ENCODE measurements around the gene PRR23E. TPM values are rescaled to one million over a fixed set of nuclear protein-coding genes. Genes with fewer than 3 reads are reported as not detected.

PRR23E gene
- total and polyA plus RNA-seq, 2 donors (not counting 3 experiments of a cell fraction or from before 2014, with no cell fraction given) = not detected

DNA sequence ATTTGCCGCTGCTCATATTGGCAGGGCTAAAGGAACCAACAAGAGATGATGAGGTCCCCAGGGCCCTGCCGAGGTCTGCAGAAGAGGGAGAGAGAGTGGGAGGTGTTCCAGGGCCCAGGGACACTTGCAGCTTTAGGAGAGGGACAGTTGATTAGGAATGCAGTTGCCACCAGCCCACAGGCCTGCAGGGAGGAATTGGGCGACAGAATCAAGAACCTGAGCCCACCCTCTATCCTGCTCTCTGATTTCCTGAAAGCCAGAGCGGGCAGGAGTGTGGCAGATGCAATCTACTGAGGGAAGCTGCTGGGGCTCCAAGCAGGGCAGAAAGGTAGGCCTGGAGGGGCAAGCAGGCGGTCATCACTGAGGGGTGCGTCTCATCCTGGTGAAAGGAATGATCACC, 12.1 kb upstream of the PRR23E start:
- no peaks in the 10 kb centered on the region for H3K9me3 ChIP-seq (replicated peaks; ENCODE audit: control insufficient read depth, insufficient read depth, low read length)
- dilution Hi-C loops (cut with MboI; ENCODE audit: extremely low pct_ligation_motif_present, low sequenced_read_pairs) = no loop called here
- H3K4me2 ChIP-seq (ENCODE audit: insufficient read depth, low read length) = no peak overlapping the region
- no peaks in the 10 kb centered on the region for H3K79me2 ChIP-seq (ENCODE audit: control insufficient read depth, insufficient read depth, low read length)
- H3K4me3 ChIP-seq (replicated peaks in 1 of 3; ENCODE audit: insufficient read depth in 1 of 3, low read depth in 1 of 3, low read length in 3 of 3) = no peak overlapping the region
- no TSS peak for BruUV-seq (replicated peaks)
- POLR2A ChIA-PET = no interaction called here
- no peak overlapping the region for H3K9ac ChIP-seq (replicated peaks; ENCODE audit: extremely low read depth, insufficient read depth, low read length)
- peaks cover 0 to 2% of the 10 kb centered on the region in 2 experiments for H3K27me3 ChIP-seq (ENCODE audit: control insufficient read depth in 2 of 2, insufficient read depth in 2 of 2, low read length in 2 of 2)
- H4K20me1 ChIP-seq (replicated peaks; ENCODE audit: control insufficient read depth, extremely low read depth, insufficient read depth, low read length) = no peaks in the 10 kb centered on the region
- H2AFZ ChIP-seq (ENCODE audit: low read depth, low read length) = no peak overlapping the region
- TF ChIP-seq FOS (IDR thresholded peaks at IDR 0.05; ENCODE audit: borderline replicate concordance, insufficient read depth, low read length) (no peak), MYC (IDR thresholded peaks at IDR 0.05; ENCODE audit: low read depth, low read length) (no peak), POLR2AphosphoS5 (IDR thresholded peaks at IDR 0.05; ENCODE audit: insufficient read depth, low read depth, low read length) (no peak), EZH2 (IDR thresholded peaks at IDR 0.05; ENCODE audit: borderline replicate concordance, low read depth, low read length, severe bottlenecking) (no peak)
- TF ChIP-seq, protein P1, sequence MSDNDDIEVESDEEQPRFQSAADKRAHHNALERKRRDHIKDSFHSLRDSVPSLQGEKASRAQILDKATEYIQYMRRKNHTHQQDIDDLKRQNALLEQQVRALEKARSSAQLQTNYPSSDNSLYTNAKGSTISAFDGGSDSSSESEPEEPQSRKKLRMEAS (IDR thresholded peaks at IDR 0.05; ENCODE audit: insufficient read depth, insufficient read length) = no peak
- TF ChIP-seq, protein P2, sequence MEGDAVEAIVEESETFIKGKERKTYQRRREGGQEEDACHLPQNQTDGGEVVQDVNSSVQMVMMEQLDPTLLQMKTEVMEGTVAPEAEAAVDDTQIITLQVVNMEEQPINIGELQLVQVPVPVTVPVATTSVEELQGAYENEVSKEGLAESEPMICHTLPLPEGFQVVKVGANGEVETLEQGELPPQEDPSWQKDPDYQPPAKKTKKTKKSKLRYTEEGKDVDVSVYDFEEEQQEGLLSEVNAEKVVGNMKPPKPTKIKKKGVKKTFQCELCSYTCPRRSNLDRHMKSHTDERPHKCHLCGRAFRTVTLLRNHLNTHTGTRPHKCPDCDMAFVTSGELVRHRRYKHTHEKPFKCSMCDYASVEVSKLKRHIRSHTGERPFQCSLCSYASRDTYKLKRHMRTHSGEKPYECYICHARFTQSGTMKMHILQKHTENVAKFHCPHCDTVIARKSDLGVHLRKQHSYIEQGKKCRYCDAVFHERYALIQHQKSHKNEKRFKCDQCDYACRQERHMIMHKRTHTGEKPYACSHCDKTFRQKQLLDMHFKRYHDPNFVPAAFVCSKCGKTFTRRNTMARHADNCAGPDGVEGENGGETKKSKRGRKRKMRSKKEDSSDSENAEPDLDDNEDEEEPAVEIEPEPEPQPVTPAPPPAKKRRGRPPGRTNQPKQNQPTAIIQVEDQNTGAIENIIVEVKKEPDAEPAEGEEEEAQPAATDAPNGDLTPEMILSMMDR (IDR thresholded peaks at IDR 0.05; ENCODE audit: extremely low read depth in 1 of 2, insufficient read depth in 1 of 2, low read depth in 1 of 2, low read length in 2 of 2) = no peak
- no peaks in the 10 kb centered on the region for H3K9me1 ChIP-seq (replicated peaks; ENCODE audit: control insufficient read depth, extremely low read depth, insufficient read depth, low read length)
- no peak overlapping the region for H3K27ac ChIP-seq (ENCODE audit: insufficient read depth, low read depth, low read length)
- intact Hi-C loops (cut with micrococcal nuclease) = no loop called here
- FAIRE-seq = no peak
- CTCF ChIA-PET = no interaction called here
- no peaks in the 10 kb centered on the region for H3K36me3 ChIP-seq (ENCODE audit: control insufficient read depth in 2 of 2, extremely low read depth in 1 of 2, insufficient read depth in 2 of 2, low read length in 2 of 2)
- no peak for DNase-seq (ENCODE audit: low read depth, low spot score)
- no peaks in the 10 kb centered on the region for H3K4me1 ChIP-seq (ENCODE audit: control insufficient read depth, extremely low read depth, insufficient read depth, low read length)

Measured in endothelial cell of umbilical vein (primary cell).